HPDE6-E6E7 (cell line): ENCODE results near the gene TAF11L14.
"Not testable (repeated sequence)": the region's sequence is repeated elsewhere in the genome, so short reads cannot be mapped to it uniquely, and the experiment has no call there.

ENCODE experiments used
- DNase-seq: peaks from one replicate; pipeline ENCODE4 v3.0.0; 2011; ENCODE audit warnings: missing footprints; ENCODE audit errors: extremely low spot score

Gene TAF11L14

GRCh38 chr5:17634160-17634559, at the start of gene TAF11L14:
TAF11L14 (plus strand) TSS chr5:17634460.
- no peak for DNase-seq

GRCh38 chr5:17585658-17586057, 48.6 kb upstream of the TAF11L14 start, which contains the start of gene TAF11L7:
TAF11L7 (minus strand) TSS chr5:17585758.
- not testable (repeated sequence) for DNase-seq

- DNase-seq, result not testable (repeated sequence)
Measured at GRCh38 chr5:17590860-17591259, 43.4 kb upstream of the TAF11L14 start, which contains the start of gene TAF11L8. TAF11L8 (minus strand) TSS chr5:17590960.

GRCh38 chr5:17594255-17594654, 40.0 kb upstream of the TAF11L14 start, which contains the start of gene TAF11L9:
TAF11L9 (minus strand) TSS chr5:17594394.
- not testable (repeated sequence) for DNase-seq

- not testable (repeated sequence) for DNase-seq
Measured at GRCh38 chr5:17597728-17598127, 36.5 kb upstream of the TAF11L14 start, which contains the start of gene TAF11L10. TAF11L10 (minus strand) TSS chr5:17597828.

GRCh38 chr5:17603880-17604279, 30.4 kb upstream of the TAF11L14 start, which contains the start of gene TAF11L11:
TAF11L11 (plus strand) TSS chr5:17604183.
- DNase-seq, result not testable (repeated sequence)

GRCh38 chr5:17604951-17605350, 29.3 kb upstream of the TAF11L14 start:
- no peak for DNase-seq

GRCh38 chr5:17607461-17607860, 26.8 kb upstream of the TAF11L14 start:
- not testable (repeated sequence) for DNase-seq

- DNase-seq, result not testable (repeated sequence)
Measured at GRCh38 chr5:17610092-17610491, 24.2 kb upstream of the TAF11L14 start, which contains the start of gene TAF11L12. TAF11L12 (plus strand) TSS chr5:17610392.

- DNase-seq, result no peak
Measured at GRCh38 chr5:17614872-17615605, 19.2 kb upstream of the TAF11L14 start.

GRCh38 chr5:17619354-17619753, 14.9 kb upstream of the TAF11L14 start:
- DNase-seq, result no peak

- DNase-seq, result no peak
Measured at GRCh38 chr5:17620627-17621026, 13.6 kb upstream of the TAF11L14 start.

- DNase-seq, result no peak
Measured at GRCh38 chr5:17625686-17626085, 8.6 kb upstream of the TAF11L14 start.

GRCh38 chr5:17631788-17632187, 2.5 kb upstream of the TAF11L14 start, which contains the start of gene TAF11L13:
TAF11L13 (plus strand) TSS chr5:17632088.
- DNase-seq, result not testable (repeated sequence)

- not testable (repeated sequence) for DNase-seq
Measured at GRCh38 chr5:17649232-17649631, 15.0 kb downstream of the TAF11L14 start.

GRCh38 chr5:17655201-17655759, 21.0 kb downstream of the TAF11L14 start:
- DNase-seq, result not testable (repeated sequence)

- no peak for DNase-seq
Measured at GRCh38 chr5:17655921-17656320, 21.7 kb downstream of the TAF11L14 start.

GRCh38 chr5:17663182-17663581, 28.9 kb downstream of the TAF11L14 start:
- no peak for DNase-seq

GRCh38 chr5:17665836-17666235, 31.6 kb downstream of the TAF11L14 start:
- no peak for DNase-seq

- DNase-seq, result no peak
Measured at GRCh38 chr5:17666726-17667235, 32.5 kb downstream of the TAF11L14 start.

GRCh38 chr5:17670353-17670752, 36.1 kb downstream of the TAF11L14 start:
- DNase-seq, result no peak

GRCh38 chr5:17678751-17679324, 44.6 kb downstream of the TAF11L14 start:
- DNase-seq, result no peak
